GM15510 (cell line): Measurements from ENCODE around the gene SAMD14.

Source experiments
- POLR2A ChIP-seq: IDR thresholded peaks from 3 replicates; pipeline ENCODE4 v1.6.1; 2011; ENCODE audit warnings: borderline replicate concordance; ENCODE audit not compliant: insufficient read length; ENCODE audit errors: extremely low read depth

Gene SAMD14

GRCh38 chr17:50134206-50135110 lies 4.5 kb upstream of the SAMD14 start:
- TF ChIP-seq POLR2A = no peak

GRCh38 chr17:50133769-50134099 lies 3.8 kb upstream of the SAMD14 start:
- TF ChIP-seq POLR2A = no peak

GRCh38 chr17:50133028-50133768 lies 3.2 kb upstream of the SAMD14 start:
- TF ChIP-seq POLR2A = no peak

DNA sequence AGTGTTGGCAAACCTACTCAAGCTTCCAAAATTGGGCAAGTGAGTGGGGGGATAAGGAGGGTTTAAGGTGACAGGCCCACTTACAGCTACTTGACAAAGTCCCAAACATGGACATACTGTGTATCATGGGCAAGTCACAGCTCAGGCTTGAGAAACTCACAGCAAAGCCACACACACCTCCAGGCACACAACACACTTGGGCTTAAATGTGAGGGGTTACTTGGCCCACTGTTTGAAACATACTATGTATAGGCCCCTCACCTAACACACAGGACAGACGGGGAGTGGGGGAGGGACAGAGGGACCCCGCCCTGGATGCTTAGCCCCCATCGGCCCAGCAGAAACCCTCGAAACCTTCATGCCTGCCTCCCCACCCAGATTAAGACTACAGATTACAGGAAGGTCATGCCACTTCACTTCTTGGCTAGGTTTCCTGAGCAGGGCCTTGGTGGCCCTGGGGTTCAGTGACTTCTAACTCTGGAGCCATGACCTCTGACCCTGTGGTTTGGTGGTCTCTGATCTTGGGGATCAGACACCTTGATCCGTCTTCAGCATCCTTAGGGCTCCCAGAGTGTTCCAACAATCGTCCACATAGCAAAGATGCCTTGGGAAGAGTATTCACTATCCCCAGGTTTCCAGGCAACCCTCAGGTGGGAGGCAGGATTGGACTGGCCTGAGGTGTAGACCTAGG lies 2.3 kb upstream of the SAMD14 start:
- no peak for TF ChIP-seq POLR2A

DNA sequence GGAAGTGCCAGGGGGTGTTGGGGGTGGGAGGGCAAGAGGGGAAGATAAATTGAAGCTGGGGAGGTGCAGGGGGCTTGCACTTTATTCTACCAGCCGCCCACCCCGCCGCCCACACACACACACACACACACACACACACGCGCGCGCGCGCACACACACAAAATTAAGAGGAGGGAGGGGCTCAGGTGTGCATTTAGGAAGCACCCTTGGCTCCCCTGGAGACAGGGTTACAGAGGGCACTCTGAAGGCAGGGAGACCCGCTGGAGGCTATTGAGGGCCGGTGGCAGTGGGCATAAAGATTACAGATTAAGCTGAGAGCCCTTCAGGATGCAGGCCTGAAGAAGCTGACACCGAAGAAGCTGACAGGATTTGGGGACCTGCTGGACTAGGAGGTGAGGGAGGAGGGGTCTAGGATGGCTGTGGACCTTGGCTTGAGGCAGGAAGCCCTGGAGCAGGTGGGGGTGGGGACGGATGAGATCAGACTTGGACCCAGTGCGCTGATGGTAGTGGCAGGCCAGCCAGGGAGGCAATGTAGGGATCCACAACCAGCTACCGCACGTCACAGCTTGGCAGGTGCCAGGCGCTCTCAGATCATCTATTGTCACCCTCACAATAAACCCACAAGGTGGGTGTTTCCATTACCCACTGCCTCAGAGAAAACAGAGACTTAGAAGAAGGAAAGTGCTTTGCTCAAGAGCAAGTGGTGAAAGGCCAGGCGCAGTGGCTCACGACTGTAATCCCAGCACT lies 772 bp upstream of the SAMD14 start:
- TF ChIP-seq POLR2A = no peak

GRCh38 chr17:50129353-50129727 lies 620 bp downstream of the SAMD14 start:
- TF ChIP-seq POLR2A = no peak

DNA sequence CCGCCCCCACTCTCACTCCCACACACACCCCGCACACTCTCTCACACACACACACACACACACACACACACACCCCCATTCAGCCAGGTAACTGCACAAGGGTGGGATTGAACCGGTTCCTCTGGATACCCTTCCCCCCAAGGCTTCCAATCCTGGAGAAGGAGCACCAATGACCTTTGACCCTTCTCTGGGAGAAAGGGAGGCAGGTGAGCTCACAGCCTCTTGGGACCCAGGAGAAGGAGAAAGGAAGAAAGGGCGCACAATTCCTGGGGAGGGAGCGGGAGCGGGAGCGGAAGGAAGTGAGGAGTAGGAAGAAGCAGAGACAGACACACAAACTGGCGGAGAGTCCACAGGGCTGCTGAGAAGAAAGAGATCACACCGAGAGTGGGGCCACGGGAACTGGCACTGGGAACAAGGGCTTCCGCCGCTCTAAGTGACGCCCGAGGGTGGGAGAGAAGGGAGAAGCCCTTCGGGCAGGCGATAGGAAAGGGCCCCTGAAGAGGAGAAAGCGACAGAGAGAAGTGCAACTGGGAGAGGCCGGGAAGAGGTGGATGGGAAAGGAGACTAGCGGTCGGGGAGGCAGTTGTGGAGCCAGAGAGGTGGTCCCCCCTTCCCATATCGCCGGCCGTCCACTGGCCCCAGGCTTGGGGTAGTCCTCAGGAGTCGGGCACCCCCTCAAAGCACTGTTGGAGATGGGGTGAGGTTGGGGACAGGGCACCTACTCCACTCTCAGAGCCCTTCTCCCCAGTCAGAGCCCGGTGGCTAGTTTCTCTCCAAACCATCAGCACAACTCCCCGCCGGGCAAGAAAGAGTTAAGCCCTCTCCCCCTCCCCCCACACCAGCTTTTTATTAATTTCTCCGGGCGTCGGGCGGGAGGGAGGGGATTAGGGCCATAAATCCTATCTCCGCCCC lies 1.3 kb downstream of the SAMD14 start:
- no peak for TF ChIP-seq POLR2A

DNA sequence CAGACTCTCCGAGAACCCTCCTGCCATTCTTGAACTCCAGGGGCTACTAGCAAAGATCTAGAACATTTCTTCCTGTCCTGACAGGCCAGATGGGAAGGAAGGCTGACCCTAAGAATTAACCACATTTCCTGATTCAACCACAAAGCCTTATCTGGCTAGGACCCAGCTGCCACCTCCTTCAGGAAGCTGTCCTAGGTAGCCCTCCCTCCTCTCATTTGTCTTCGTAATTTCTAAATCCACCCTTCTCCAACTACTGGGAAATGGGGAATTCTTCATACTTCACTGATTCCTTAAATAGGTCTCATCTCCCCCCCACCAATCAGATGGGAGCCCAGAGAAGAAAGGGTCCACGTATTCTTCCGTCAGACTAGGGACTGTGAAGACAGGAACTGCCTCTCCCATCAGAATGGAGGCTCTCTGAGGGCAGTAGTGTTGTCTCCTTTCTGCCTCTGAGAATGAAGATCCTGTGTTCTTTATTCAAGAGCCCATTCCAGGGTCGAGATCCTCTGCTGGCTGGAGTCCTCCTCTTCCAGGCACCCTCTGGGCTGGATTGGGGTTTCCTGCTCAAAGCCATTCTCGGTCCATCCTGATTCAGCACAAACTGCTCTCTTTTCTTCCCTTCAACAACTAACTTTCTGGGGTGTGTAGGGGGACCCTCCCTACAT lies 2.1 kb downstream of the SAMD14 start:
- TF ChIP-seq POLR2A = no peak

DNA sequence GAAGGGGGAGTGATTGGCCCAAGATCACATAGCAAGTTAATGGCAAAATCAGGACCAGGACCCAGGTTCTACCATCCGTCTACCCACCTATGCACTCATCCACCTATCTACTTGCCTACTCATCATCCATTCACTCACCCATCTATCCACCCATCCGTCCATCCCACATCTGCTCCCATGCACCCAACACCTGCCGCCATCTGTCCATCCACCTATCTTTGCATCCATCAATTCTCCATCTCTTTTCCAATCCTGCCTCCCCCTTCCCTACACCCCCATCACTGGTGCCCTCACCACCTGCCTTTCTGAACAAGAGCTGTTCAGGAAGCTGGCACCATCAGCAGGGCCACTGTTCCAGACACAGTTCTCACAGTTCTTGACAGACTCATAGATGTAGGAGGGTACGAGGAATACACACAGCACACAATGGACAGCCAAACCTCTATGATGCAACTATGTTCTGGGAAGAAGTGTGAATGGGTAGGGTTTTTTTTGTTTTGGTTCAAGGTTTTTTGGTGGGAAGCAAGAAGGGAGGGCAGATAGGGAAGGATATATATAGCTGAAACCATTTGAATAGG lies 4.5 kb downstream of the SAMD14 start:
- TF ChIP-seq POLR2A = no peak

DNA sequence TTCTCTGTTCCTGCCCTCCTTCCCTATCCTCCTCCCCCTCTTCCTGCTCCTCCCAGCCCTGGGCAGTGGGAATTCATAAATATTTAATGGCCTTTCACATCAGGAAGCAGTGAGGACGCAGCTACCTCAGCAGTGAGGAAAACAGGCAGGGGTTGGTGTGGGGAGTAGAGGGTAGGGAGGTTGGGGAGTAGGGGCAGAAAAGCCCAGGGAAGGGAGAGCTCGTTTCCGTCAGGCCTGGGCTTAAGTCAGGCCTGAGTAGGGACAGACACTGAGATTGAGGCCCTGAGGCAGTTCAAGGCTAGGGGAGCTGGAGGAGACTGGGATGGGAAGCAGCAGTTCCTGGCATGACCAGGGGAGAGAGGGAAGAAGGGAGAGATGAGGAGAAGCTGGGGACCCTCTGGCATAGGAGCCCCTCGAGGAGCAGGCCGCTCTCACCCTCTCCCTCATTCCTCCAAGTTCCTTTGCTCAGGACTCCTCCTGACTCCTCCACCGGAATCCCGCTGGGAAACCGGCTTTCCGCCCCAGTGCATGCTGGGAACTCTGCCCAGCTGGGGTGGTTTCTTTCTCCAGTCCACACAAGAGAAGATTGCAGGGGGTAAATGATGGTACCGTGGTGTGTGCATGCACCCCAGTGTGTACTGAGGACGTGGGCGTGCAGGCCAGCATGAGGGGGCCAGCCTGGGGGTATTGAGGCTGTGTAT lies 6.2 kb downstream of the SAMD14 start:
- TF ChIP-seq POLR2A = no peak

- no peak for TF ChIP-seq POLR2A
Observed at GRCh38 chr17:50122945-50123344, 7.0 kb downstream of the SAMD14 start.
